OCI-M1 (cell line): ENCODE data around the gene NRXN3.
"Not testable (repeated sequence)": the region's sequence is repeated elsewhere in the genome, so short reads cannot be mapped to it uniquely, and the experiment has no call there.

Experiments used
- DNase-seq: peaks from one replicate; lab custom pipeline; 2025; lab: John Stamatoyannopoulos, UW

The NRXN3 gene

GRCh38 chr14:78486081-78486480 lies 315.9 kb downstream of the NRXN3 start:
- DNase-seq, result no peak

DNA sequence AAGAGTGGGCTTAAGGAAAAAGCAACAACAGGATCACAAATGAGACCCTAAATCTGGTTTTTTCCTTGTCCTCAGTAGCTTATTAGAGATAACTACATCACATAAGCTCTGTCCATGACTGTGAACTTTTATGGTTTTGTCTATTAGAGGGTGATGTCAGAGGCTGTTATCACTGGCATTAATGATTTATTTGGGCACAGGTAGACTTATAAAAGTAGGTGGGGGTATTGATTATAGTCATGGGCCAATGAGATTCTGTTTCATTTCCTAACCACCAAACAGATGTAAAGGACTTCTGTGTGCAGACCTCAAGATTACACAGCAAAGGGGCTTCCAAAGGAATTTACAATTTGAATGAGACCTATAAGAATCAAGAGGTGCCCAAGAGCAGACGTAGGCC lies 316.4 kb downstream of the NRXN3 start:
- DNase-seq, result no peak

GRCh38 chr14:78487573-78487972 lies 317.4 kb downstream of the NRXN3 start:
- not testable (repeated sequence) for DNase-seq

- no peak for DNase-seq
Measured at GRCh38 chr14:78488938-78489337, 318.8 kb downstream of the NRXN3 start.

DNA sequence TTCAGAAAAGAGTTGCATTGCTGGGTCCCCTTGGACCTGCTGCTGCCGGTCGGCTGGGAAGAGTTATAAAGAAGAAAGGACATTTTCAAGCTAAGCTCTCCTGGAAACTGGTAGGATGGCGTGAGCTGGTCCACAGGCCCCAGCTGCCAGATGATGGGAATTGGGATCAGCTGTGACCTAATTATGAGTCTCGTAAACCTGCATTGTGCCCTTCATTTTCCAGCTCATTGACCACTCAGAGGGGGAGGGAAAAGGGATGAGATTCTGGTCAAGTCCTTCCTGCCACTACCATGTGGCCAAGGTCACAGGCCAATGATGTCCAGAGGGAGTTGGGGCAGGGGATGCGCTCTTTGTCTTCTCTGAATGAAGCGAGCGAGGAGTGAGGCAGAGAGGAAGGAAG lies 320.9 kb downstream of the NRXN3 start:
- no peak for DNase-seq

DNA sequence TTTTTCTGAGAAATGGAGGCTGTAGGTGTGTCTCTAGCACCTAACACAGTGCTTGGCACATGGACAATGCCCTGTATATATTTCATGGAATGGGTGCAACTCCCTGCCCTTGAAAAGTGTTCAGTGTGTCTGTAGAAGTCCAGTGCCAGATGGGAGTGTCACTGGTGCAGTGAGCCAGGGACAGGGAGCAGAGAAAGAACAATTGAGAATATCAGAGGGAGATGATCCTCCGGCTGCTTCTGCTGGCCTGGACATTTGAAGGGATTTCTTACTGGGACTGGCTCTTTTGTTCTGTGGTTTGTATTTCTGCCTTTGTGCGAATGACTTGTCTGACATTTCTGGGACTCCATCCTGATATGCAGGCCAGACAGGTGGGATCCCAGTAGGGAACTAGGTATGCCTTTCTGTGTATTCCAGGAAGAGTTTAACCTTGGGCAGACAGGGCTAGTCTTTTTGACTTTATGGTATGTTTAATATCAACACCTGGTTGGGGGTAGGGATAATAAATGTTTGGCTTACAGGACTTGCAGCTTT lies 328.0 kb downstream of the NRXN3 start:
- DNase-seq, result no peak

DNA sequence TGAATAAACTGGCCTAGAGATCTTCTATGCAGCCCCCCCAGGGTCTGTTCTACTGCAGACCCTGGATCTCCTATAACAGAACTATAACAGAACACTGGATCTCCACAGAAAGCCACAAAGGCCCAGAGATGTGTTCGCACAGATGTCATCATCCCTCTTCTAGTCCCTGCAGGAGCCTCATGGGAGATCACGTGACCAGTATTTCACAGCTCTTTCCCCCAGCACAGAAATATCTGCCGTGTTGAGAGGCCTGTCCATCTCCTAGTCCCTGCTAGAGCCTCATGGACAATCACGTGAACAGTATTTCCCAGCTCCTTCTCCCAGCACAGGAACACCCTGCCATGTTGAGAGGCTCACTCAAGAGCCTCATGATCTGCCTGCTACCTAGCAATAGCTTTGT lies 331.7 kb downstream of the NRXN3 start:
- no peak for DNase-seq

DNA sequence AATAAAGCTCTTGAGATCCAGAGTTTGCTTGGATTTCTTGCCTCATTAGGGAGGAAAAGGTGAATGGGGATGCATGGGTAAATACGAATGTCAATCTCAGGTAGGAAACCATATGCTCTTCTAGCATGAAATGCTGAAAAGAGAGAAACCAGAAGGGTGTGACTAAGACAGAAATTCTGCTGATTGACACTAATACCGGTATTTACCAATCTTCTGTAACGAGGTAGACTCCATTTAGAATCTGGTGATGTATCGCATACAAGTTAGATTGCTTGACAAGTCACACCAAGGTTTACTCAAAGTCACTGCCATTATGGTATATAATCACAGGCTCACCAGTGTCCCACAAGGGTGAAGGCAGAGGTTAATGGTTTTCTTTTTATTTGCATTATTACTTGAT lies 337.9 kb downstream of the NRXN3 start:
- DNase-seq, result no peak

DNA sequence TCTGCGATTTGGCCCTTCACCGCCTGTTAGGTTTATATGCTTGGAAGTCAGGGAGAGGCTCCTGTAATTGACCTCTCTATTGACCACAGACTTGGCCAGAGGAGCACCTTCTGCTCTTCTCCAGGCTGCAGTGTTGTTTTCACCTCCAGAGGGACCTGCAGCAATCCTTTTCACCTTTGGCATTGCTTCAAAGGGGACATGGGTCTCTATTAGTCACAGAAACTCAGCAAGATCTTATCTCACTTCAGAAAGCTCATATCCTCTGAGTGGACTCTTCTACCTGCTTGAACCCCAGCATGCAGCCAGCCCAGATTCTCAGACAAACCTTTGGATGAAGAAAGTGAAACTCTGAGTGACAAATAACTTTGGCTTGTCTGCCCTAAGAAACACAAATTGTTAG lies 339.3 kb downstream of the NRXN3 start:
- DNase-seq, result no peak

DNA sequence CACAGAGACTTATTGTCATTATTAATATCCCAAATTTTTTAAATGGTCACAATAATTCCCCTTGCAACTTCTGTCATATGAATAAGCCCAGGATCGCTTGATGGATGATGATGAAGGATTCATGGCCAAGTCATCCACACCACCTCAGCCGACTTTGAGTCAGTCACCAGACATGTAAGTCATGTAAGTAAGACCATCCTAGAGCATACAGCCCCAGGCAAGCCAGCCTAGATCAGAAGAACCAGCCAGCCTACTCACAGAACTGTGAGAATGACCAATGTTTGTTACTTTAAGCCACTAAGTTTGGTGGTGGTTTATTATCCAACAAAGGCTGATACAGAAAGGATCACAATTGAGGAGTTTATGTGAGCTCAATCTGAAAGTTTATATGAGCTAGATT lies 341.8 kb downstream of the NRXN3 start:
- DNase-seq, result no peak

GRCh38 chr14:78519863-78520262 lies 349.7 kb downstream of the NRXN3 start:
- DNase-seq, result peak; percentile 34

- no peak for DNase-seq
Measured at GRCh38 chr14:78524196-78524595, 354.0 kb downstream of the NRXN3 start.

DNA sequence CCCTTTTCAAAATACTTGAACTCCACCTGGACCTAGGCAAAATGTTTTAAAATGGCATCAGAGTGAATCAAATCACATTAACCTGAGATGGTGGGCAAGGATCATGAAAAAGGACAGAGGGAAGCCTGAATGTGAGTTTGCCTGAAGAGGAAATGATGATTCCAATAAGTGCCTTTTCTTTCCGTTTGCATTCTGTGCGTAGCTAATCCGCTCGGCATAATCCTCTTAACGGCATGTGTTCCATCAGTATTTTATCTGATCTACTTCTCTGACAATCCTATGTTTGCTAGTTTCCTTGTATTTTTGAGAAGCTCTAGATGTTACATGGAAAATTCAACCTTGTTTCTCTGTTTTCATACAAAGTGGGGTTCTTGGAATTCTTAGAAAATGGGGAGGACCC lies 354.6 kb downstream of the NRXN3 start:
- no peak for DNase-seq

DNA sequence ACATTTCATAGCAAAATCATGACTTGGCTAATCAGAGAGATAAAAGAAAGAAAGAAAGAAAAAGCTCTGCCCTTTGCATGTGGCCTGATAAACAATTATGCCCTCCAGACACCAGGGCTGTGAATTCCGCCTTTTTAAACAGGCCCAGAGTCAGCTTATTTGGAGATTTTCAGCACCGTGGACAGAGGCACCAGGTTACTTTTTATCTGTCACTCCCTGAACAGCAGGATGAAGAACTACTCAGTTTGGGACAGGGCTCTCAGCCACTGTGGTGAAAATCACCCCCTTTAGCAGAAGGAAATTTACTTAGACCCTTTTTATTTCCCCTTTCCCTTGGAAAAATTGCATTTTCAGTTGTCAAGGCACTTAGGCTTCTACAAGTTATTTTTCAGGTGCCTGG lies 359.9 kb downstream of the NRXN3 start:
- DNase-seq, result peak; percentile 36

- no peak for DNase-seq
Measured at GRCh38 chr14:78534141-78534540, 364.0 kb downstream of the NRXN3 start.

DNA sequence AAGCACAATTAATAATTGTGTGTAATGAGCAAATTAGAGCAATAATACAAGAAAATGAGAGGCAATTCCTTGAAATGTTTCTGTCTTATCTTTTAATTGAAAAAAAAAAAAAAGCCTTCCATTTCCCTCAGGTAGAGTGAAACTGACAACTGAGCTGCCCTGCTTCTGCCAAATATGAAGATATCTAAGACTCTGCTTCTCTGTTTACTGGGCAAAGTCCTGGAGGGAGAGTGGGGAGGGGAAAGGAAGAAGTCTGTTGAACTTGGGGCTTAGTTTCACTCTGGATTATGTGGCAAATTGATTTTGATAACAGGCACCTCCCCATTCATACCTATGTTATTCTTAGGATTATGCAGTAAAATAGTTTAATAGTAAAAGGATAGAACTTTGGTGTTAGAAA lies 364.9 kb downstream of the NRXN3 start:
- no peak for DNase-seq

GRCh38 chr14:78541788-78542187 lies 371.6 kb downstream of the NRXN3 start:
- DNase-seq, result not testable (repeated sequence)

GRCh38 chr14:78543433-78543832 lies 373.3 kb downstream of the NRXN3 start:
- no peak for DNase-seq

GRCh38 chr14:78561074-78561473 lies 390.9 kb downstream of the NRXN3 start:
- DNase-seq, result no peak

GRCh38 chr14:78566026-78566858 lies 396.1 kb downstream of the NRXN3 start:
- DNase-seq, result peak; percentile 76

DNA sequence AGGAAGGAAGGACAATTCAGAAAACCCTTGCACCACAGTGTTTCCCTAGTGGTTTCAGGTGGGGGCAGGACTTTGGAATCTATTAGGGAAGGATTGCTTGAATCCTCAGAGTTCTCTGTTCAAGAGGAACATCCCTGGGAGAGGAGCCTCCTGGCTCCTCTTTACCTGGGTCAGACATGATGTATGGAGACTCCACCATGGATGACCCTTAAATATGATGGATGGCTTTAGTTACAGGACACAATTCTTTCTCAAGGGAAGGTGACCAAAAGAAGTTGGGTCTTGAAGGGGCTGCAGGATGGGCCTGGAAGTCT lies 396.6 kb downstream of the NRXN3 start:
- DNase-seq, result no peak

GRCh38 chr14:78567343-78567742 lies 397.2 kb downstream of the NRXN3 start:
- no peak for DNase-seq

- DNase-seq, result not testable (repeated sequence)
Measured at GRCh38 chr14:78573736-78574135, 403.6 kb downstream of the NRXN3 start.
